OCI-LY7 (cell line): ENCODE measurements around the gene SSTR5.

Experiments
- EZH2phosphoT487 ChIP-seq: fragments of 200-600 bp; sonication (generic); IDR thresholded peaks from 2 replicates; pipeline ENCODE4 v1.6.1; 2018; ENCODE audit warnings: low read depth, borderline replicate concordance, mild to moderate bottlenecking, mixed run types, antibody characterized with exemption, low read length, moderate library complexity, mixed read lengths
- TF ChIP-seq, protein P1 (sequence below): fragments of 200-600 bp; sonication (generic); conservative IDR thresholded peaks from 2 replicates; pipeline ENCODE4 v1.5.1; 2014; ENCODE audit warnings: mild to moderate bottlenecking, antibody characterized with exemption, low read length, moderate library complexity, mixed read lengths

DNA sequence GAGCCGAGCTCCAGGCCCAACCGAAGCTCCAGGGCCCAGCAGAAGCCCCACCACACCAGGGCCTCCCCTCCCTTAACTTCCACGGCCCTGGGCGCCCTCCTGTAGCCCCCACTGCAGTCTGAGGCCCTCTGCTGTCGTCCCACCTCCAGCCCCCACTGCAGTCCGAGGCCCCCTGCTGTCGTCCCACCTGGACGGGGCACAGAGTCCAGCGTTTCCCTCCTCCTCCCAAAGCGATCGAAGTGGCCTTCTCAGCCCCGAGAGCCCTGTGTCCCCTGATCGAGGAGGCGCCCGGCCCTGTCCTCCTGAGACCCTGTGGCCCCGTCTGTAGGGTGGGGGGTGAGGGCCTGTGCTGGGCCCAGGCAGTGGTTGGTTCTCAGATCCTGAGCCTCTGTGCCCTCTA, 54.6 kb downstream of the SSTR5 start:
- TF ChIP-seq EZH2phosphoT487, result no peak
- TF ChIP-seq, protein P1, sequence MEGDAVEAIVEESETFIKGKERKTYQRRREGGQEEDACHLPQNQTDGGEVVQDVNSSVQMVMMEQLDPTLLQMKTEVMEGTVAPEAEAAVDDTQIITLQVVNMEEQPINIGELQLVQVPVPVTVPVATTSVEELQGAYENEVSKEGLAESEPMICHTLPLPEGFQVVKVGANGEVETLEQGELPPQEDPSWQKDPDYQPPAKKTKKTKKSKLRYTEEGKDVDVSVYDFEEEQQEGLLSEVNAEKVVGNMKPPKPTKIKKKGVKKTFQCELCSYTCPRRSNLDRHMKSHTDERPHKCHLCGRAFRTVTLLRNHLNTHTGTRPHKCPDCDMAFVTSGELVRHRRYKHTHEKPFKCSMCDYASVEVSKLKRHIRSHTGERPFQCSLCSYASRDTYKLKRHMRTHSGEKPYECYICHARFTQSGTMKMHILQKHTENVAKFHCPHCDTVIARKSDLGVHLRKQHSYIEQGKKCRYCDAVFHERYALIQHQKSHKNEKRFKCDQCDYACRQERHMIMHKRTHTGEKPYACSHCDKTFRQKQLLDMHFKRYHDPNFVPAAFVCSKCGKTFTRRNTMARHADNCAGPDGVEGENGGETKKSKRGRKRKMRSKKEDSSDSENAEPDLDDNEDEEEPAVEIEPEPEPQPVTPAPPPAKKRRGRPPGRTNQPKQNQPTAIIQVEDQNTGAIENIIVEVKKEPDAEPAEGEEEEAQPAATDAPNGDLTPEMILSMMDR, result no peak
